NT2/D1 (cell line): ENCODE data around the gene ZDHHC16.
A peak's percentile ranks its signal among the peaks of the same experiment; 100 is the strongest.
"Not testable (repeated sequence)": the region's sequence is repeated elsewhere in the genome, so short reads cannot be mapped to it uniquely, and the experiment has no call there.

Source experiments
- DNase-seq: peaks from one replicate; pipeline ENCODE4 v3.0.0-alpha.2; 2011; ENCODE audit warnings: low read depth, low spot score
- H3K27me3 ChIP-seq: 2 replicates; pipeline ENCODE4 v1.6.0; 2011; ENCODE audit warnings: mild to moderate bottlenecking; ENCODE audit not compliant: insufficient read length, insufficient read depth
- H3K36me3 ChIP-seq: 2 replicates; pipeline ENCODE4 v1.6.1; 2011; ENCODE audit warnings: mild to moderate bottlenecking, low read length, mixed read lengths; ENCODE audit not compliant: insufficient read depth, insufficient read length
- H3K4me1 ChIP-seq: 2 replicates; pipeline ENCODE4 v1.5.1; 2011; ENCODE audit not compliant: insufficient read depth, insufficient read length
- H3K4me3 ChIP-seq: 2 replicates; pipeline ENCODE4 v1.5.1; 2011; ENCODE audit warnings: low read depth; ENCODE audit not compliant: insufficient read length
- H3K9ac ChIP-seq: 2 replicates; pipeline ENCODE4 v1.6.0; 2011; ENCODE audit warnings: low read depth; ENCODE audit not compliant: insufficient read length
- H3K9me3 ChIP-seq: 2 replicates; pipeline ENCODE4 v1.5.1; 2011; ENCODE audit warnings: mild to moderate bottlenecking, low read length; ENCODE audit not compliant: insufficient read depth
- SUZ12 ChIP-seq: IDR thresholded peaks from 2 replicates; pipeline ENCODE4 v1.6.1; 2011; ENCODE audit not compliant: insufficient read length, insufficient read depth; ENCODE audit errors: extremely low read depth
- YY1 ChIP-seq: IDR thresholded peaks from 2 replicates; pipeline ENCODE4 v1.6.1; 2011; ENCODE audit not compliant: insufficient read length, insufficient read depth
- ZNF274 ChIP-seq: IDR thresholded peaks from 2 replicates; pipeline ENCODE4 v1.6.1; 2011; ENCODE audit warnings: mild to moderate bottlenecking, low read depth, low read length

ZDHHC16 gene

DNA sequence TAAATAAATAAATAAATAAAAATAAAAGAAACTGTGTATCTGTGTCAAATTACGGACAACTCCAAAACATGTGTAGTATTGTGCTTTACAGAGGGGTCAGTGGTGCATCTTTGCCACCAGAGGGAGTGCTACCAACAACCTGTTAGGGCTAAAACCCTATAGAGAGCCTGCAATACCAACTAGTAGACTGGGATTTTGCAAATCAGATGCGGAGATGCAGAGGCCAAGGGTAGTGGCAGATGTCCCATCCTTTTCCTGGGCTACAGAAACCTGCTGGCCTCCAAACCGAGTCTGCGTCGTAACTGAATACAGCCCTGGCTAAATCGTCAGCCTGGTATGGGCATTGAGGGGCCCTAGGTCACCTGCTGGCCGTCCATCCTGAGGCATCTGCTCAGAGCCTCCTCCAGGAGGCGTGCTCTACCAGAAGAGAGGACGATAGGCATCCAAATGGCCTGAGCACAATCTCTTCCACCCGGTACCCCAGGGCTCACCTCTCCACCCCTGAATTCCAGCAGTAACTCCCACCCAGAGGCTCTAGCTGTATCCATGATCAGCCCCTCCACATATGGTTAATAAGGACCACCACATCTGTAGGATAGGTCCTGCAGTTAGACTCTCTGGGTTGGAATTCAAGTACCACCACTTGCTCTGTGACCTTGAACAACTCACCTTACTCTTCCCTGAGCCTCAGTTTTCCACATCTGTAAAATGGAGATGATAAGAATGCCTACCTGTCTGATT is 38.6 kb upstream of the ZDHHC16 start:
- no peaks in the 10 kb centered on the region for H3K27me3 ChIP-seq
- H3K4me1 ChIP-seq, result no peaks in the 10 kb centered on the region
- H3K4me3 ChIP-seq, result no peak overlapping the region
- no peaks in the 10 kb centered on the region for H3K9me3 ChIP-seq
- no peaks in the 10 kb centered on the region for H3K36me3 ChIP-seq
- TF ChIP-seq ZNF274 (no peak), SUZ12 (no peak), YY1 (no peak)
- peak overlapping the region; percentile 8 for H3K9ac ChIP-seq
- peak; percentile 60 for DNase-seq

DNA sequence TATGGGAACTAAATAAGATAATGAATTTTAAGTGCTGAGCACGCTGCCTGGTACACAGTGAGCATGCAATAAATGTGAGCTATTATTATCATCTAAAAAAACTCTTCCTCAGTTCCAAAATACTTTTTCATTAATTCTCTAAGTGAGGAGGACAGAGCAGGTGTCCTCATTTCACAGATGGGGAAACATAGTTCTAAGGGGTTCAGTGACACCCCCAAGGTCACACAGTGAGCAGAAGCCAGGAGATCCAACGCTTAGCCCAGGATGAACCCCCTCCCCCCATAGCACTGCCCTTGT is 38.1 kb upstream of the ZDHHC16 start:
- Histone ChIP-seq H3K9ac (no peak overlapping the region), H3K27me3 (no peaks in the 10 kb centered on the region), H3K4me1 (no peaks in the 10 kb centered on the region), H3K4me3 (no peak overlapping the region), H3K36me3 (no peaks in the 10 kb centered on the region), H3K9me3 (no peaks in the 10 kb centered on the region)
- no peak for TF ChIP-seq SUZ12
- no peak for TF ChIP-seq ZNF274
- no peak for TF ChIP-seq YY1
- DNase-seq, result no peak

DNA sequence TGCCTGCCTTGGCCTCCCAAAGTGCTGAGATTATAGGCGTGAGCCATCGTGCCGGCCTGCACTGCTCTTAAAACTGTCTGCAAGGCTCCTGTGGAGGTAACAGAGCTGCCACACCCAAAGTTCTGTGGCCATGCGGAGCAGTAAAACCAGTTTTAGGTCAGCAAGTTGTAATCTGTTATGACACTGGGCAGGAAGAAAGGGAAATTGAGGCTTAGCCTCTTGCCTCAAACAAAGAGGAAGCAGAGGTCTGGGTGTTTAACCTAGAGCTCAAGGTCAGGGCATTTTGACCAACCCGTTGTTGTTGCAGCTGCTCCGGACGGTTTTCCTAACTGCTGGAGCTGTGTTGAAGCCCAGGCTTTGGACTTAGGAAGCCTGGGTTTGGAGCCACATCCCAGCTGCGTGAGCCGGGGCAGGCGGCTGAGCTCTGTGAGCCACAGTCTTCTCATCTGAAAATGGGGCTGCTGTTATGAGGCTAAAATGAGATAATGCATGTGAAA is 37.4 kb upstream of the ZDHHC16 start:
- no peaks in the 10 kb centered on the region for H3K36me3 ChIP-seq
- H3K4me3 ChIP-seq, result no peak overlapping the region
- H3K4me1 ChIP-seq, result no peaks in the 10 kb centered on the region
- H3K9ac ChIP-seq, result no peak overlapping the region
- no peak for TF ChIP-seq YY1
- TF ChIP-seq ZNF274, result no peak
- TF ChIP-seq SUZ12, result no peak
- H3K9me3 ChIP-seq, result no peaks in the 10 kb centered on the region
- DNase-seq, result no peak
- no peaks in the 10 kb centered on the region for H3K27me3 ChIP-seq

DNA sequence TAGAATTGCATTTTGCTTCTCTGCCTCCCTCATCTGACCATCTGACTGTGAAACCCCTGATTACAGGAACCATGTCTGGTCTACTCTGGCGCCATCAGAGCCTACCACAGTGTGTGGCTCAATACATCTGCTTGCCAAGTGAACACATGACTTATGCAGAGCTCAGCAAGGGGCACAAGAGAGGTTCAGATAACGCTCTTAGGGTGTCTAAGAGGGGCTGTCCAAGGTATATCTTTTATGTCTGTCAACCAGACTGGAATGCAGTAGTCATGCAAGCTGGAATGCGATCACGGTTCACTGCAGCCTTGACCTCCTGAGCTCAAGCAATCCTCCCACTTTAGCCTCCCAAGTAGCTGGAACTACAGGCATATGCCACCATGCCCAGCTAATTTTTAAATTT is 34.6 kb upstream of the ZDHHC16 start:
- Histone ChIP-seq H3K36me3 (no peaks in the 10 kb centered on the region), H3K9me3 (no peaks in the 10 kb centered on the region), H3K4me1 (peaks cover 3% of the 10 kb centered on the region), H3K9ac (no peak overlapping the region), H3K4me3 (no peak overlapping the region), H3K27me3 (no peaks in the 10 kb centered on the region)
- no peak for TF ChIP-seq YY1
- no peak for TF ChIP-seq SUZ12
- no peak for TF ChIP-seq ZNF274
- no peak for DNase-seq

DNA sequence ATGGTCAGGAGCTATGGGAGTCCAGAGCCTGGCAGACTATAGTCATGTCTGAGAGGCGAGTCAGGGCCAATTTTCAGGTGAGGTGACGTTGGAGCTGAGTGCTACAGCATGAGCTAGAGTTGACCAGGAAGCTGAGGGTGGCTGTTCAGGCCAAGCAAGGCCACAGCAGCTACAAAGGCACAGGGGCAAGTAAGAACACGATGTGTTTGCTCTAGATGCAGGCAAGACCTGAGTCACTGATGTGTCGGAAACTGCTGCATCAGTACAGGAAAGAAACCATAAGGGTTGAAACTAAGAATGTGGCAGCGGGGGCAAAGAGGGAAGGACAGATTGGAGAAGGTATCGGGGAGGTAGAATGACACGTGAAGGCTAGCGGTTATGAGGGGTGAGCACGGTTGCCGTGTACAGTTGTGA is 33.1 kb upstream of the ZDHHC16 start:
- no peaks in the 10 kb centered on the region for H3K27me3 ChIP-seq
- no peak overlapping the region for H3K4me3 ChIP-seq
- H3K4me1 ChIP-seq, result peaks cover 3% of the 10 kb centered on the region
- TF ChIP-seq ZNF274, result no peak
- TF ChIP-seq YY1, result no peak
- TF ChIP-seq SUZ12, result no peak
- H3K9ac ChIP-seq, result no peak overlapping the region
- no peaks in the 10 kb centered on the region for H3K9me3 ChIP-seq
- no peaks in the 10 kb centered on the region for H3K36me3 ChIP-seq
- DNase-seq, result no peak

DNA sequence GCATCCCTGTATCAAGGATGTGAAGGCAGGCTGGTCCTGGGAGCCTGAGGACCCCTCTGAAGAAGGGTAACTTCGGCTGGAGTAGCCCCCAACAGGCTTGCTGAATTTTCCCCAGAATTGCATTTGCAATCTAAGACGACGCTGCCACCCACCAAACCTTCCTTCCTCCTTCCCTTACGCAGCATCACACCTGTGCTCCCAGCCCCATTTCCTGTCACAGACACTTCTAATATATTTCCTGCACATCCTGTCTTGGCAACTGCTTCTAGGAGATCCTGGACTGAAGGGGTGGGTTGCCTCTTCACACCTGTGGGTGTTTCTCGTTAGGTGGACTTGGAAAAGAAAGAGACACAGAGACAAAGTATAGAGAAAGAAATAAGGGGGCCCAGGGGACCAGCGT is 29.4 kb upstream of the ZDHHC16 start:
- H3K9me3 ChIP-seq, result no peaks in the 10 kb centered on the region
- no peaks in the 10 kb centered on the region for H3K27me3 ChIP-seq
- H3K4me1 ChIP-seq, result peaks cover 7% of the 10 kb centered on the region
- no peak for TF ChIP-seq SUZ12
- TF ChIP-seq ZNF274, result no peak
- no peak for TF ChIP-seq YY1
- no peak for DNase-seq
- no peaks in the 10 kb centered on the region for H3K36me3 ChIP-seq
- H3K4me3 ChIP-seq, result no peak overlapping the region
- no peak overlapping the region for H3K9ac ChIP-seq

DNA sequence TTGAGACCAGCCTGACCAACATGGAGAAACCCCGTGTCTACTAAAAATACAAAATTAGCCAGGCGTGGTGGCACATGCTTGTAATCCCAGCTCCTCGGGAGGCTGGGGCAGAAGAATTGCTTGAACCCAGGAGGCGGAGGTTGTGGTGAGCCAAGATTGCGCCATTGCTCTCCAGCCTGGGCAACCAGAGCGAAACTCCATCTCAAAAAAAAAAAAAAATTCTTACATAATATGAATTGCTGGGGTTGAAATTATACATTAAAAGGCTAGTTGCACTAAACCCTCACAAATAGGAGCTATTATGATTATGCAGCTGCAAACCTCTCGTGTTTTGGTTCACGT is 22.2 kb upstream of the ZDHHC16 start:
- DNase-seq, H3K9ac ChIP-seq, H3K9me3 ChIP-seq, H3K4me1 ChIP-seq, H3K4me3 ChIP-seq, H3K27me3 ChIP-seq: not testable (repeated sequence)
- peaks cover 19% of the 10 kb centered on the region for H3K36me3 ChIP-seq
